Stomach (tissue), 4 donors: ENCODE data around the gene ETNPPL.

Source experiments
- POLR2A ChIP-seq, 4 donors: fragments of 450-650 bp; IDR thresholded peaks; one replicate each; pipeline ENCODE4 v1.6.1; 2016; ENCODE audit warnings: antibody characterized with exemption in 4 of 4, control low read depth in 2 of 4, mild to moderate bottlenecking in 1 of 4, moderate library complexity in 1 of 4
- POLR2AphosphoS5 ChIP-seq, 3 donors: sonication (generic); formaldehyde crosslinking; IDR thresholded peaks; one replicate each; pipeline ENCODE4 v1.6.1; 2016; ENCODE audit warnings: antibody characterized with exemption in 3 of 3
- TF ChIP-seq, protein P1 (sequence below), 7 experiments: fragments of 450-650 bp in 4 of 7; fragments of 200-600 bp in 3 of 7; sonication (generic) in 3 of 7; IDR thresholded peaks; one replicate each; pipeline ENCODE4 v1.5.1; 2016 to 2019; ENCODE audit warnings: antibody characterized with exemption in 7 of 7, control low read depth in 2 of 7, mild to moderate bottlenecking in 1 of 7

DNA sequence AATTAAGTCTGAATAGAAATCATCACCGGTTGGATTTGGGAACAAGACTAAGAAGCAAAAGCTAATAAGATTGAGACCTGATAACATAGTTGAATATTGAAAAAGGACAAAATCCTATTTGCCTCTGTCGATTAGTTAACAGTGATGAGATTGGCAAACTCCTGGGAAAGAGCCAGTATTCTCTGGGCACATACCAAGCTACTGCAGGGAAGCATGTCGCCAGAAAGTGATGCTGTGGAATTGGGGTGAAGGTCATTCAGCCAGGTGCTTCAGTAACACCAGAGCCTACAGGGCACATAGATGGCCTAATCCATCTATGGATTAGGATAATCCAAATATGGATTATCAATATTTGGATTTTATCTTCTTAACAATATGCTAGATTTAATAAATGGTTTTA is 68.4 kb downstream of the ETNPPL start:
- TF ChIP-seq POLR2A (IDR thresholded peaks at IDR 0.05) (no peak), POLR2AphosphoS5 (IDR thresholded peaks at IDR 0.05) (no peak)
- TF ChIP-seq, protein P1, sequence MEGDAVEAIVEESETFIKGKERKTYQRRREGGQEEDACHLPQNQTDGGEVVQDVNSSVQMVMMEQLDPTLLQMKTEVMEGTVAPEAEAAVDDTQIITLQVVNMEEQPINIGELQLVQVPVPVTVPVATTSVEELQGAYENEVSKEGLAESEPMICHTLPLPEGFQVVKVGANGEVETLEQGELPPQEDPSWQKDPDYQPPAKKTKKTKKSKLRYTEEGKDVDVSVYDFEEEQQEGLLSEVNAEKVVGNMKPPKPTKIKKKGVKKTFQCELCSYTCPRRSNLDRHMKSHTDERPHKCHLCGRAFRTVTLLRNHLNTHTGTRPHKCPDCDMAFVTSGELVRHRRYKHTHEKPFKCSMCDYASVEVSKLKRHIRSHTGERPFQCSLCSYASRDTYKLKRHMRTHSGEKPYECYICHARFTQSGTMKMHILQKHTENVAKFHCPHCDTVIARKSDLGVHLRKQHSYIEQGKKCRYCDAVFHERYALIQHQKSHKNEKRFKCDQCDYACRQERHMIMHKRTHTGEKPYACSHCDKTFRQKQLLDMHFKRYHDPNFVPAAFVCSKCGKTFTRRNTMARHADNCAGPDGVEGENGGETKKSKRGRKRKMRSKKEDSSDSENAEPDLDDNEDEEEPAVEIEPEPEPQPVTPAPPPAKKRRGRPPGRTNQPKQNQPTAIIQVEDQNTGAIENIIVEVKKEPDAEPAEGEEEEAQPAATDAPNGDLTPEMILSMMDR (IDR thresholded peaks at IDR 0.05): no peak
